SH-SY5Y (cell line): ENCODE data around the gene KLHL14.

Experiments
- GATA2 ChIP-seq: IDR thresholded peaks from 2 replicates; pipeline ENCODE4 v1.6.1; 2011; ENCODE audit warnings: mild to moderate bottlenecking, low read depth, low read length
- GATA3 ChIP-seq: IDR thresholded peaks from 2 replicates; pipeline ENCODE4 v1.6.1; 2011; ENCODE audit warnings: low read depth, mild to moderate bottlenecking, low read length, moderate library complexity

DNA sequence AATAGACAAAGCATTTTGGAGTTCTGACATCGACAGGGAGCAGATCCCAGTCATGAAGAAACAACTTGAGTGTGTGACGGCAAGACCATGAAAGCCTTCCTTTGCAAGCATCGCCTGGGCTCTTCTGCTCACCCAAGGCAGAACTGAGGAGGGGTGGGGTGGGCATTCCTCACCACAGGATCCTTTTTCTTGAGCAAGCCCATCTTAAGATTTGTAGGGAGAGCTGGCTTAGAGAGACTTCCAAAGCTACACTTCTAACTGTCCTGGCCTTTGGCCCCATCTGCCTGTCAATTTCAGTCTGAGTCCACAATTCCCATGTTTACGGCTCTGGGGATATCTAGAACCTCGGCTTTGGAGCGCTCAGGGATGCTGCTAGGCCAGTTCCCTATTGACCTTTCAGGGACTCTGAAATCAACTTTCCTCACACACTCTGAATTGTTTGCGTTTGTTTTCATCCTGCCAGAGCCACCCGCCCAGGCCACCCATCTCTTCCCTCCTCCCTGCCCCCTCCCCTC, 3.7 kb downstream of the KLHL14 start:
- TF ChIP-seq GATA2 (no peak), GATA3 (no peak)
